Urinary bladder (tissue), 4 donors: Measurements from ENCODE around the gene ZNF470. TPM values are rescaled to one million over a fixed set of nuclear protein-coding genes. Genes with fewer than 3 reads are reported as not detected.

Source experiments
- DNase-seq: peaks from one replicate; pipeline ENCODE4 v3.0.0-alpha.2; 2015; ENCODE audit errors: extremely low spot score
- H3K27ac ChIP-seq: one replicate; pipeline ENCODE4 v1.5.1; 2013; ENCODE audit warnings: low read depth, mild to moderate bottlenecking, moderate library complexity
- H3K36me3 ChIP-seq: one replicate; pipeline ENCODE4 v1.6.1; 2013; ENCODE audit warnings: mild to moderate bottlenecking, moderate library complexity; ENCODE audit not compliant: insufficient read depth
- H3K4me1 ChIP-seq: one replicate; pipeline ENCODE4 v1.6.1; 2013; ENCODE audit warnings: mild to moderate bottlenecking, moderate library complexity; ENCODE audit not compliant: insufficient read depth
- H3K4me3 ChIP-seq: one replicate; pipeline ENCODE4 v1.5.1; 2013; ENCODE audit warnings: low read depth, low read length
- WGBS: extraction: QIAGEN DNeasy Blood & Tissue Kit; methylation state at CpG from one replicate; pipeline ENCODE4 v1.1.7; 2013; 5-methylcytosine and 5-hydroxymethylcytosine counted together
- polyA plus RNA-seq: library from polyadenylated mRNA; stranded (reverse); fragments of 200-250 nt; gene quantifications from one replicate; pipeline ENCODE4 v1.2.3, GENCODE V29; 2013
- total RNA-seq: library from RNA; depleted of rRNA; stranded (reverse); fragments of >200 nt; gene quantifications from one replicate; pipeline ENCODE4 v1.2.3, GENCODE V29; 2014
- donor health status: healthy with polysubstance abuse.
- donor health status: healthy.

Gene ZNF470
- total and polyA plus RNA-seq, 2 donors, result 4.0 to 9.7 TPM

DNA sequence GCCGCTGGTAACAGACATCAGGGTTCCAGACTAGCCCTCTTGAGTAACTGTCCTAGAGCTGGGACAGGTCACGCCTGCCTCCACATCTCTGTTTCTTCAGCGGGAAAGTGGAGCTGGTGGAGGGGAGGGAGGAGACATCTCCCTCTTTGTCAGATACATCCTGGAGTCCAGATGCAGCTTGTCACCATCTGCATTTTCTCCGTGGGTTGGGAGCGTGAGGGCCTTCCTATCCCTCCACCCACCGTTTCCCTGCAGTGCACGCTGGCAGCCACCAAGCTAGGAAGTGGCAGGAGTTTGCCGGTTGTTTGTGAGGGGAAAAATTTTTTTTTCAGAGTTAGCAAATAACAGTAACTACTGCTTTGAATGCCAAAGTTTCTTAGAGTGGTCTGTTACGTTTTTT lies 55.7 kb downstream of the ZNF470 start:
- no peak for DNase-seq
- no peaks in the 10 kb centered on the region for H3K4me1 ChIP-seq
- H3K4me3 ChIP-seq, result no peak overlapping the region
- H3K36me3 ChIP-seq, result peaks cover 2% of the 10 kb centered on the region
- H3K27ac ChIP-seq, result no peak overlapping the region
- 77% methylated on average over 9 of the region's 9 CpGs for WGBS

DNA sequence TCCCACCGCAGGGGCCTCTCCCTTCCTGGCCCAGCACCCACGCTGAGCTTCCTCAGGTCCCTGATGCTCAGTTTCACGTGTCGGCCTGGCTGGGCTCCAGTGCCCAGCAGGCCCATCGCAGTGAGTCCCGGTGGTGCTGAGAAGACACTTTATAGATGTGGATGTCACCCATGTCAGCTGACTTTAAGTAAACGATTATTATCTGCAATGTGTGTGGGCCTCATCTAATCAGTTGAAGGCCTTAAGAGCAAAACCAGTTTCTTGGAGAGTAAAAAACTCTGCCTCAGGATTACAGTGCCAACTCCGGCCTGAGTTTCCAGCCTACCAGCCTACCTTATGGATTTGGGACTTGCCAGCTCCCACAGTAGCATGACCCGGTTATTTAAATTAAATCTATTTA lies 58.4 kb downstream of the ZNF470 start:
- no peaks in the 10 kb centered on the region for H3K4me1 ChIP-seq
- no peaks in the 10 kb centered on the region for H3K36me3 ChIP-seq
- DNase-seq, result no peak
- H3K4me3 ChIP-seq, result no peak overlapping the region
- 85% methylated on average over 9 of the region's 9 CpGs for WGBS
- no peak overlapping the region for H3K27ac ChIP-seq

DNA sequence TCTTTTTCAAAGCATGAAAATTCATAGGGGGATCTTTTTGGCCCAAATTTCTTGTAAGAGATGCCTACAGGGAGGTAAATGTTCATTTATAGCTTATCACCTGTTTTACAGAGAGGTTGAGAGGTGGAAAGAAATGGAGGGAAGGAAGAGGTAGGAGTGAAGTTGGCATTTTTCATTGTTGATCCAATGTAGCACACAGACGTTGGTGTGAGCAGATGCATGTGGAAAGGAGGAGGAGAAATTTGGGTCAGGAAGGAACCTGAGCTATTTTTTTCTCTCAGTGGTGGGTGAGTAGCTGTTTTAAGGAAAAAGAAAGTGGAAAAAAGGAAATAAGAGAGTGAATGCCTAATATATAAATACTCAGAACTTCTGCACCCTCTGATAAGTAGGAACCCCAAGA lies 65.8 kb downstream of the ZNF470 start:
- Histone ChIP-seq H3K4me3 (no peak overlapping the region), H3K27ac (no peak overlapping the region), H3K36me3 (no peaks in the 10 kb centered on the region), H3K4me1 (no peaks in the 10 kb centered on the region)
- WGBS, result 32% methylated on average over 1 of the region's 1 CpG
- DNase-seq, result no peak

DNA sequence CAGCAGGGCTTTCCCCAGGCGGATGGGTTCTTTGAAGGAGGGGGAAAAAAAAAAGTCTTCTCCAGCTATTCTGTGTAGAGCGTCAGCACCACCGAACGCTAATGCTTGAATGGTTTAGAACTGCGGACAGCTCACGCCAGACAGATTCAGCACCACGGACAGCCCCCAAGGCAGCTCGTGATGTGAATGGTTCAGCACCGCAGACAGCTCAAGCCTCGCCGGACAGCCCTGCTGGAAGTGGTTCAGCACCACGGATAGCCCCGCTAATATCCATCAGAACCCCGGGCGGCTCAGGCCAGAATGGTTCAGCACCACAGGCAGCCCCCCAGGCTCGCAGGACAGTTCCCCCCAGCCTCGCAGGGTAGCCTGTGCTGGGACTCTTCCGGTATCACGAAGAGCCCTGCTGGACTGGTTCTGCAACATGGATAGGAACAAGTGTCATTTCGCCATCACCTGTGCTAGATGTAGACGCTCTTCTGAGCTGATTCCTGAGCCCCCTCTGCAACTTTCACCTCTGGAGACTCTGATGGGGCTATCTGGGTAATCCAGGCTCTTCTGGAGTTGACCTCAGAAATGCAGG lies 70.8 kb downstream of the ZNF470 start:
- H3K4me3 ChIP-seq, result no peak overlapping the region
- 6% methylated on average over 21 of the region's 21 CpGs for WGBS
- H3K4me1 ChIP-seq, result no peaks in the 10 kb centered on the region
- DNase-seq, result peak; percentile 67
- no peak overlapping the region for H3K27ac ChIP-seq
- no peaks in the 10 kb centered on the region for H3K36me3 ChIP-seq

Other genes starting within 250 kb of the ZNF470 start
- gene ZNF582, start 173.9 kb upstream of the ZNF470 start, total RNA-seq, result 5.3 TPM
- gene ZNF582, start 173.9 kb upstream of the ZNF470 start, polyA plus RNA-seq, result 4.0 TPM
- 22.7 TPM for gene ZNF583, start 163.1 kb upstream of the ZNF470 start, total RNA-seq
- gene ZNF583, start 163.1 kb upstream of the ZNF470 start, polyA plus RNA-seq, result 3.6 TPM
- 14.6 TPM for gene ZNF667, start 90.1 kb upstream of the ZNF470 start, total RNA-seq
- 3.5 TPM for gene ZNF667, start 90.1 kb upstream of the ZNF470 start, polyA plus RNA-seq
- 18.5 TPM for gene ZNF471, start 59.6 kb upstream of the ZNF470 start, total RNA-seq
- gene ZNF471, start 59.6 kb upstream of the ZNF470 start, polyA plus RNA-seq, result 6.8 TPM
- gene ZFP28, start 28.5 kb upstream of the ZNF470 start, total RNA-seq, result 16.2 TPM
- 5.9 TPM for gene ZFP28, start 28.5 kb upstream of the ZNF470 start, polyA plus RNA-seq
- 9.1 TPM for gene ZNF71, start 27.8 kb downstream of the ZNF470 start, total RNA-seq
- gene ZNF71, start 27.8 kb downstream of the ZNF470 start, polyA plus RNA-seq, result 8.2 TPM
- 1.8 TPM for gene SMIM17, start 75.7 kb downstream of the ZNF470 start, total RNA-seq
- gene SMIM17, start 75.7 kb downstream of the ZNF470 start, polyA plus RNA-seq, result 0.34 TPM
- 4.3 TPM for gene ZNF835, start 104.3 kb downstream of the ZNF470 start, total RNA-seq
- 4.1 TPM for gene ZNF835, start 104.3 kb downstream of the ZNF470 start, polyA plus RNA-seq